Loucy (cell line): ENCODE results near the gene PRKD3.

Experiments used
- EZH2phosphoT487 ChIP-seq: fragments of 200-600 bp; IDR thresholded peaks from 2 replicates; pipeline ENCODE4 v1.6.1; 2018; ENCODE audit warnings: antibody characterized with exemption, mild to moderate bottlenecking, moderate library complexity, borderline replicate concordance
- TF ChIP-seq, protein P1 (sequence below): fragments of 200-600 bp; sonication (generic); conservative IDR thresholded peaks from 2 replicates; pipeline ENCODE4 v1.5.1; 2014; ENCODE audit warnings: mild to moderate bottlenecking, antibody characterized with exemption, low read length

DNA sequence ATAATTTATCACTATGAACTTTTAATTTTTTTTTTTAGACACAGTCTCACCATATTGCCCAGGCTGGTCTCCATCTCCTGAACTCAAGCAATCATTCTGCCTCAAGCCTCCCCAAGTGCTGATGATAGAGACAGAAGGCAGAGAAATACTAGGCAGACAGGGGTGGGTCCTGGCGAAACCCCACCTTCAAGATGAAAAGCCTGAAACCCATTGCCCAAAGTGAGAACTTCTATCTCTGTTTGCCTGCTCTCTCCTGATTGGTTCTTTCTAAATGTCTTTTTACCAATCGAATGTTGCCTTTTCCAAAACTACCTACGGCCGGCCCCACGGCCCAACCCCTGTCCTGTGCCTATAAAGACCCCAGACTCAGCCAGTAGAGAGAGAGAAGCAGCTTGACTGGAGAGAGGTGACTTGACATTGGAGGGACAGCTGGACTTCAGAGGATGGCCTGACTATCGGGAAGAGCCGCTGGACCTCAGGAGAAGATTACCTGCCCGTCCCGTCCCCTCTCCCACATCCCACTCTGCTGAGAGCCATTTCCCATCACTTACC, 21.9 kb downstream of the PRKD3 start:
- TF ChIP-seq, protein P1, sequence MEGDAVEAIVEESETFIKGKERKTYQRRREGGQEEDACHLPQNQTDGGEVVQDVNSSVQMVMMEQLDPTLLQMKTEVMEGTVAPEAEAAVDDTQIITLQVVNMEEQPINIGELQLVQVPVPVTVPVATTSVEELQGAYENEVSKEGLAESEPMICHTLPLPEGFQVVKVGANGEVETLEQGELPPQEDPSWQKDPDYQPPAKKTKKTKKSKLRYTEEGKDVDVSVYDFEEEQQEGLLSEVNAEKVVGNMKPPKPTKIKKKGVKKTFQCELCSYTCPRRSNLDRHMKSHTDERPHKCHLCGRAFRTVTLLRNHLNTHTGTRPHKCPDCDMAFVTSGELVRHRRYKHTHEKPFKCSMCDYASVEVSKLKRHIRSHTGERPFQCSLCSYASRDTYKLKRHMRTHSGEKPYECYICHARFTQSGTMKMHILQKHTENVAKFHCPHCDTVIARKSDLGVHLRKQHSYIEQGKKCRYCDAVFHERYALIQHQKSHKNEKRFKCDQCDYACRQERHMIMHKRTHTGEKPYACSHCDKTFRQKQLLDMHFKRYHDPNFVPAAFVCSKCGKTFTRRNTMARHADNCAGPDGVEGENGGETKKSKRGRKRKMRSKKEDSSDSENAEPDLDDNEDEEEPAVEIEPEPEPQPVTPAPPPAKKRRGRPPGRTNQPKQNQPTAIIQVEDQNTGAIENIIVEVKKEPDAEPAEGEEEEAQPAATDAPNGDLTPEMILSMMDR = no peak
- TF ChIP-seq EZH2phosphoT487 = no peak
